HepG2 (cell line): ENCODE measurements around the gene CMTM1. TPM values are rescaled to one million over a fixed set of nuclear protein-coding genes. Genes with fewer than 3 reads are reported as not detected.

Experiments
- CBX2 ChIP-seq, 2 experiments: fragments of 200-600 bp in 1 of 2; sonication (generic); formaldehyde crosslinking in 1 of 2; IDR thresholded peaks; 2 replicates each; pipeline versions ENCODE4 v1.7.0 to v1.8.1; 2018 to 2022; ENCODE audit warnings: low read depth in 2 of 2, low read length in 1 of 2, mild to moderate bottlenecking in 1 of 2, missing genetic modification reagents in 1 of 2
- GABPA ChIP-seq, 2 experiments: IDR thresholded peaks; 2 replicates each; pipeline ENCODE4 v1.6.1; 2011 to 2016; ENCODE audit warnings: low read depth in 2 of 2, low read length in 1 of 2, missing biosample characterization in 1 of 2, missing genetic modification characterization in 1 of 2
- HNRNPUL1 ChIP-seq: fragments of 200-400 bp; formaldehyde crosslinking; IDR thresholded peaks from 2 replicates; pipeline ENCODE4 v1.6.1; 2017; ENCODE audit warnings: low read depth, mild to moderate bottlenecking, low read length, moderate library complexity
- KDM5B ChIP-seq: sonication (generic); formaldehyde crosslinking; IDR thresholded peaks from 2 replicates; pipeline ENCODE4 v1.4.0; 2020; ENCODE audit warnings: missing genetic modification reagents, mild to moderate bottlenecking, borderline replicate concordance
- MIER2 ChIP-seq: IDR thresholded peaks from 2 replicates; pipeline ENCODE4 v1.6.1; 2016; ENCODE audit warnings: missing biosample characterization, missing genetic modification reagents
- MTA3 ChIP-seq: sonication (generic); formaldehyde crosslinking; IDR thresholded peaks from 2 replicates; pipeline ENCODE4 v1.4.0; 2020; ENCODE audit warnings: missing genetic modification reagents
- NFATC3 ChIP-seq: sonication (generic); formaldehyde crosslinking; IDR thresholded peaks from 2 replicates; pipeline ENCODE4 v1.5.1; 2020; ENCODE audit warnings: mild to moderate bottlenecking, missing genetic modification reagents
- NFIB ChIP-seq: sonication (generic); formaldehyde crosslinking; IDR thresholded peaks from 2 replicates; pipeline ENCODE4 v1.9.0; 2021; ENCODE audit warnings: missing genetic modification reagents, mild to moderate bottlenecking, borderline replicate concordance
- RARG ChIP-seq: sonication (generic); formaldehyde crosslinking; IDR thresholded peaks from 2 replicates; pipeline ENCODE4 v1.4.0; 2020; ENCODE audit warnings: low read depth, mild to moderate bottlenecking, missing genetic modification reagents
- SALL2 ChIP-seq: sonication (generic); formaldehyde crosslinking; IDR thresholded peaks from 2 replicates; pipeline ENCODE4 v1.8.1; 2023; ENCODE audit warnings: mild to moderate bottlenecking, missing genetic modification reagents, inconsistent platforms
- SATB2 ChIP-seq: sonication (generic); formaldehyde crosslinking; IDR thresholded peaks from 2 replicates; pipeline ENCODE4 v1.5.0; 2020; ENCODE audit warnings: missing genetic modification reagents
- TGIF2 ChIP-seq: IDR thresholded peaks from 2 replicates; pipeline ENCODE4 v1.6.1; 2016; ENCODE audit warnings: control low read depth, missing compliant biosample characterization
- XRCC5 ChIP-seq: fragments of 200-400 bp; formaldehyde crosslinking; optimal IDR thresholded peaks from 2 replicates; pipeline ENCODE3; 2017; ENCODE audit warnings: mild to moderate bottlenecking, low read length
- ZFP62 ChIP-seq: sonication (generic); formaldehyde crosslinking; IDR thresholded peaks from 2 replicates; pipeline ENCODE4 v1.4.0; 2020; ENCODE audit warnings: missing genetic modification reagents
- ZFX ChIP-seq: sonication (generic); formaldehyde crosslinking; IDR thresholded peaks from 2 replicates; pipeline ENCODE4 v1.4.0; 2020; ENCODE audit warnings: mild to moderate bottlenecking, low read depth, missing genetic modification reagents, moderate library complexity
- ZNF709 ChIP-seq: sonication (generic); formaldehyde crosslinking; IDR thresholded peaks from 2 replicates; pipeline ENCODE4 v1.5.0; 2020; ENCODE audit warnings: mild to moderate bottlenecking, missing genetic modification reagents
- ZNF782 ChIP-seq: sonication (generic); formaldehyde crosslinking; IDR thresholded peaks from 2 replicates; pipeline ENCODE4 v1.4.0; 2020; ENCODE audit warnings: missing genetic modification reagents, mild to moderate bottlenecking, borderline replicate concordance
- ZNF792 ChIP-seq: IDR thresholded peaks from 2 replicates; pipeline ENCODE4 v1.6.1; 2016
- ZSCAN30 ChIP-seq: sonication (generic); formaldehyde crosslinking; IDR thresholded peaks from 2 replicates; pipeline ENCODE4 v1.5.0; 2020; ENCODE audit warnings: mild to moderate bottlenecking, missing genetic modification reagents
- ZZZ3 ChIP-seq: sonication (generic); formaldehyde crosslinking; IDR thresholded peaks from 2 replicates; pipeline ENCODE4 v1.4.0; 2020; ENCODE audit warnings: missing genetic modification reagents, mild to moderate bottlenecking, borderline replicate concordance
- polyA plus RNA-seq, 8 experiments: library from polyadenylated mRNA; depleted of rRNA in 3 of 8; stranded (reverse) in 7 of 8; unstranded in 1 of 8; fragments of >200 nt; fragmentation: Illumina TruSeq in 4 of 8; extraction: Trizol in 4 of 8; gene quantifications; 2 replicates each; pipeline versions ENCODE4 v1.2.1 to v1.2.3, GENCODE V29; 2011 to 2016; ENCODE audit warnings: low read depth in 4 of 8, missing spikeins in 1 of 8, mixed read lengths in 1 of 8; ENCODE audit not compliant: insufficient read depth in 1 of 8
- total RNA-seq, 5 experiments: library from RNA; depleted of rRNA; stranded (reverse); fragments of >200 nt; fragmentation: Illumina TruSeq; extraction: Trizol; gene quantifications; 2 replicates each; pipeline ENCODE4 v1.2.3, GENCODE V29; 2016; ENCODE audit warnings: low read depth in 1 of 5
- TF ChIP-seq, protein P1 (sequence below): sonication (generic); formaldehyde crosslinking; IDR thresholded peaks from 2 replicates; pipeline ENCODE4 v1.5.1; 2020; ENCODE audit warnings: mild to moderate bottlenecking, moderate library complexity, missing genetic modification reagents
- TF ChIP-seq, protein P2 (sequence below): sonication (generic); formaldehyde crosslinking; IDR thresholded peaks from 2 replicates; pipeline ENCODE4 v1.4.0; 2020; ENCODE audit warnings: mild to moderate bottlenecking, missing genetic modification reagents
- TF ChIP-seq, protein P3 (sequence below), 2 experiments: sonication (generic) in 1 of 2; formaldehyde crosslinking in 1 of 2; IDR thresholded peaks; 2 replicates each; pipeline versions ENCODE4 v1.4.0 to v1.6.1; 2018 to 2020; ENCODE audit warnings: missing genetic modification reagents in 2 of 2, borderline replicate concordance in 1 of 2, low read depth in 1 of 2, mild to moderate bottlenecking in 1 of 2, missing biosample characterization in 1 of 2
- TF ChIP-seq, protein P4 (sequence below): sonication (generic); formaldehyde crosslinking; IDR thresholded peaks from 2 replicates; pipeline ENCODE4 v1.8.0; 2022; ENCODE audit warnings: missing genetic modification reagents, low read depth, mild to moderate bottlenecking, borderline replicate concordance

CMTM1 gene
- total and polyA plus RNA-seq, 2 of the 13 experiments (the other 11 are each of a cell fraction or from before 2014, with no cell fraction given), result 1.7 to 2.9 TPM

DNA sequence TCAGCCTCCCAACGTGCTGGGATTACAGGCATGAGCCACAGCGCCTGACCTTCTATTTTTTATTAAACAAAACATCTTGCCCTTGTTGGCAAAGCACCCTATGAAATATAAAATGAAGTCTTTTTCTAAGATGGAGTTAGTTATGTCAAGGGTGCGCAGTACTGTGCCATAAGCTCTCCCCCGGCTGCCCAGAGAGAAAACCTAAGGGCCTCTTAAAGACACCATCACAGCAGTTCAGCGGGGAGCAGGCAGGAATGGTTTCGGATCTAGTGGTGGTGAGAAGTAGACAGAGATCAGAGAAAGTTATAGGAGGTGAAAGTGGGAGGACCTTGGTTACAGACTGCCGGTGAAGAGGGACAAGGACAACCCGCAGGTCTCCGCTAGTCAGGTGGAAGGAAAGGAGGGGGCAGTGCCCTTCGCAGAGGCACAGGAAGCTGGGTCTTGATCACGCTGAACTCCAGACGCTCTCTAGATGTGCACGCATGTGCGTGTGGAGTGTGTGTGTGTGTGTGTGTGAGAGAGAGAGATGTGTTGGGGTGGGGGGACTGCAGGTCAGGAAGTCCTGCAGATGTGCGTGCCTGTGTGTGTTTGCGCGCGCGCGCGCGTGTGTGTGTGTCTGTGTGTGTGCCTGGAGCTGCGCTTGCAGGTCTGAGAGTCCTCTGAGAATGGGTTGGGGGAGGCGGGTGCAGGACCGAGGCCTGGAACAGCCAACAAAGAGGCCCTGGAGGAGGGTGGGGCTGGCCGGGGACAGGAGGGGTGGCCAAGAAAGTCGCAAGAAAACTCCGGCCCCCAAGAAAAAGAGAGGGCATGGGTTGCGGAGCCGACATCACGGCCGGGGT lies 37.5 kb downstream of the CMTM1 start (continued):
- TF ChIP-seq ZNF782 (no peak), RARG (CRISPR knock-in tag) (no peak), MIER2 (no peak), XRCC5 (peak; percentile 73), SALL2 (peak; percentile 64; the same call in 1 of the 2 replicates), SATB2 (no peak), NFATC3 (CRISPR knock-in tag) (no peak), NFIB (CRISPR knock-in tag) (no peak), ZFP62 (CRISPR knock-in tag) (no peak), ZSCAN30 (CRISPR knock-in tag) (no peak), MTA3 (no peak), TGIF2 (CRISPR knock-in tag) (0 out of 2 replicates have a peak, but pooled peaks have one; percentile 64), GABPA (IDR thresholded peaks at IDR 0.05; ENCODE audit: low read depth, low read length) (no peak), GABPA (CRISPR knock-in tag; IDR thresholded peaks at IDR 0.05; ENCODE audit: low read depth) (no peak; the same call in 1 of the 2 replicates), ZNF792 (CRISPR knock-in tag) (no peak; the same call in 1 of the 2 replicates), ZNF709 (no peak), KDM5B (peak; percentile 69; the same call in 1 of the 2 replicates), CBX2 (IDR thresholded peaks at IDR 0.05; ENCODE audit: low read depth, low read length) (no peak), CBX2 (CRISPR knock-in tag; IDR thresholded peaks at IDR 0.05; ENCODE audit: low read depth) (no peak), ZZZ3 (CRISPR knock-in tag) (no peak), ZFX (CRISPR knock-in tag) (peak; percentile 78), HNRNPUL1 (no peak)
- TF ChIP-seq, protein P1, sequence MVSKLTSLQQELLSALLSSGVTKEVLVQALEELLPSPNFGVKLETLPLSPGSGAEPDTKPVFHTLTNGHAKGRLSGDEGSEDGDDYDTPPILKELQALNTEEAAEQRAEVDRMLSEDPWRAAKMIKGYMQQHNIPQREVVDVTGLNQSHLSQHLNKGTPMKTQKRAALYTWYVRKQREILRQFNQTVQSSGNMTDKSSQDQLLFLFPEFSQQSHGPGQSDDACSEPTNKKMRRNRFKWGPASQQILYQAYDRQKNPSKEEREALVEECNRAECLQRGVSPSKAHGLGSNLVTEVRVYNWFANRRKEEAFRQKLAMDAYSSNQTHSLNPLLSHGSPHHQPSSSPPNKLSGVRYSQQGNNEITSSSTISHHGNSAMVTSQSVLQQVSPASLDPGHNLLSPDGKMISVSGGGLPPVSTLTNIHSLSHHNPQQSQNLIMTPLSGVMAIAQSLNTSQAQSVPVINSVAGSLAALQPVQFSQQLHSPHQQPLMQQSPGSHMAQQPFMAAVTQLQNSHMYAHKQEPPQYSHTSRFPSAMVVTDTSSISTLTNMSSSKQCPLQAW (CRISPR knock-in tag), result peak; percentile 45; the same call in 1 of the 2 replicates
- TF ChIP-seq, protein P2, sequence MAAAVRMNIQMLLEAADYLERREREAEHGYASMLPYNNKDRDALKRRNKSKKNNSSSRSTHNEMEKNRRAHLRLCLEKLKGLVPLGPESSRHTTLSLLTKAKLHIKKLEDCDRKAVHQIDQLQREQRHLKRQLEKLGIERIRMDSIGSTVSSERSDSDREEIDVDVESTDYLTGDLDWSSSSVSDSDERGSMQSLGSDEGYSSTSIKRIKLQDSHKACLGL (CRISPR knock-in tag), result peak; percentile 25; the same call in 1 of the 2 replicates
- TF ChIP-seq, protein P3, sequence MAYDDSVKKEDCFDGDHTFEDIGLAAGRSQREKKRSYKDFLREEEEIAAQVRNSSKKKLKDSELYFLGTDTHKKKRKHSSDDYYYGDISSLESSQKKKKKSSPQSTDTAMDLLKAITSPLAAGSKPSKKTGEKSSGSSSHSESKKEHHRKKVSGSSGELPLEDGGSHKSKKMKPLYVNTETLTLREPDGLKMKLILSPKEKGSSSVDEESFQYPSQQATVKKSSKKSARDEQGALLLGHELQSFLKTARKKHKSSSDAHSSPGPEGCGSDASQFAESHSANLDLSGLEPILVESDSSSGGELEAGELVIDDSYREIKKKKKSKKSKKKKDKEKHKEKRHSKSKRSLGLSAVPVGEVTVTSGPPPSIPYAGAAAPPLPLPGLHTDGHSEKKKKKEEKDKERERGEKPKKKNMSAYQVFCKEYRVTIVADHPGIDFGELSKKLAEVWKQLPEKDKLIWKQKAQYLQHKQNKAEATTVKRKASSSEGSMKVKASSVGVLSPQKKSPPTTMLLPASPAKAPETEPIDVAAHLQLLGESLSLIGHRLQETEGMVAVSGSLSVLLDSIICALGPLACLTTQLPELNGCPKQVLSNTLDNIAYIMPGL (CRISPR knock-in tag; IDR thresholded peaks at IDR 0.05; ENCODE audit: borderline replicate concordance in 1 of 2, low read depth in 1 of 2), result peak; percentile 32 to 75; a peak in 2 of 4 replicates
- TF ChIP-seq, protein P4, sequence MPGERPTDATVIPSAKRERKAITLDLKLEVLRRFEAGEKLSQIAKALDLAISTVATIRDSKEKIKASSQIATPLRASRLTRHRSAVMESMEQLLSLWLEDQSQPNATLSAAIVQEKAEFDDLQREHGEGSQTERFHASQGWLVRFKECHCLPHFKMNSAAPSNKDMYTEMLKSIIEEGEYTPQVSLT (CRISPR knock-in tag), result no peak
